ENCODE data around the gene AMBP.

Gene AMBP

GRCh38 chr9:114072184-114073140, 5.6 kb downstream of the AMBP start:
- DNase-seq (ENCODE audit: low read depth), result peak; percentile 37
- no peak overlapping the region for H3K4me3 ChIP-seq (replicated peaks; ENCODE audit: low read depth, low read length)
- no peak for TF ChIP-seq CTCF (IDR thresholded peaks at IDR 0.05; ENCODE audit: low read length, missing control alignments)

GRCh38 chr9:114071197-114071795, 6.8 kb downstream of the AMBP start:
- DNase-seq (ENCODE audit: low read depth), result no peak
- no peak for TF ChIP-seq CTCF (IDR thresholded peaks at IDR 0.05; ENCODE audit: low read length, missing control alignments)
- no peak overlapping the region for H3K4me3 ChIP-seq (replicated peaks; ENCODE audit: low read depth, low read length)

GRCh38 chr9:114070188-114071103, 7.7 kb downstream of the AMBP start:
- H3K4me3 ChIP-seq (replicated peaks; ENCODE audit: low read depth, low read length), result no peak overlapping the region
- no peak for DNase-seq (ENCODE audit: low read depth)
- TF ChIP-seq CTCF (IDR thresholded peaks at IDR 0.05; ENCODE audit: low read length, missing control alignments), result no peak

GRCh38 chr9:114069476-114070187, 8.5 kb downstream of the AMBP start:
- DNase-seq (ENCODE audit: low read depth), result no peak
- TF ChIP-seq CTCF (IDR thresholded peaks at IDR 0.05; ENCODE audit: low read length, missing control alignments), result no peak
- no peak overlapping the region for H3K4me3 ChIP-seq (replicated peaks; ENCODE audit: low read depth, low read length)

GRCh38 chr9:114065304-114065703, 12.8 kb downstream of the AMBP start:
- DNase-seq (ENCODE audit: low read depth), result no peak
- no peak overlapping the region for H3K4me3 ChIP-seq (replicated peaks; ENCODE audit: low read depth, low read length)
- no peak for TF ChIP-seq CTCF (IDR thresholded peaks at IDR 0.05; ENCODE audit: low read length, missing control alignments)

GRCh38 chr9:114061830-114062474, 16.1 kb downstream of the AMBP start:
- no peak overlapping the region for H3K4me3 ChIP-seq (replicated peaks; ENCODE audit: low read depth, low read length)
- no peak for TF ChIP-seq CTCF (IDR thresholded peaks at IDR 0.05; ENCODE audit: low read length, missing control alignments)
- DNase-seq (ENCODE audit: low read depth), result no peak

Measured in fibroblast of pulmonary artery (primary cell).